Brain microvascular endothelial cell (primary cell): Measurements from ENCODE around the gene UHRF1.
A peak's percentile ranks its signal among the peaks of the same experiment; 100 is the strongest.

Experiments used
- DNase-seq: peaks from one replicate; pipeline ENCODE4 v3.0.0-alpha.2; 2020
- H3K27ac ChIP-seq: fragments of 250-450 bp; sonication (Bioruptor Pico); 2 replicates; pipeline ENCODE4 v1.5.1; 2020; ENCODE audit warnings: mild to moderate bottlenecking, moderate library complexity
- H3K27me3 ChIP-seq: fragments of 250-450 bp; sonication (Bioruptor Pico); replicated peaks from 2 replicates; pipeline ENCODE4 v1.5.1; 2020; ENCODE audit warnings: mild to moderate bottlenecking
- H3K36me3 ChIP-seq: fragments of 250-450 bp; sonication (Bioruptor Pico); replicated peaks from 2 replicates; pipeline ENCODE4 v1.5.1; 2020; ENCODE audit warnings: mild to moderate bottlenecking
- H3K4me3 ChIP-seq: 2 replicates; pipeline ENCODE4 v1.5.1; 2011; ENCODE audit warnings: low read depth, mild to moderate bottlenecking, control low read depth, low read length, moderate library complexity
- in situ Hi-C: cut with HindIII; loops from 2 replicates; pipeline ENCODE4 v1.10.0; 2017; ENCODE audit warnings: low sequenced_read_pairs, low pct_ligation_motif_present
- TF ChIP-seq, protein P1 (sequence below): IDR thresholded peaks from 2 replicates; pipeline ENCODE4 v1.5.1; 2011; ENCODE audit warnings: low read depth, mild to moderate bottlenecking, moderate library complexity, low read length, control low read depth, inconsistent platforms; ENCODE audit errors: missing control alignments

The UHRF1 gene

DNA sequence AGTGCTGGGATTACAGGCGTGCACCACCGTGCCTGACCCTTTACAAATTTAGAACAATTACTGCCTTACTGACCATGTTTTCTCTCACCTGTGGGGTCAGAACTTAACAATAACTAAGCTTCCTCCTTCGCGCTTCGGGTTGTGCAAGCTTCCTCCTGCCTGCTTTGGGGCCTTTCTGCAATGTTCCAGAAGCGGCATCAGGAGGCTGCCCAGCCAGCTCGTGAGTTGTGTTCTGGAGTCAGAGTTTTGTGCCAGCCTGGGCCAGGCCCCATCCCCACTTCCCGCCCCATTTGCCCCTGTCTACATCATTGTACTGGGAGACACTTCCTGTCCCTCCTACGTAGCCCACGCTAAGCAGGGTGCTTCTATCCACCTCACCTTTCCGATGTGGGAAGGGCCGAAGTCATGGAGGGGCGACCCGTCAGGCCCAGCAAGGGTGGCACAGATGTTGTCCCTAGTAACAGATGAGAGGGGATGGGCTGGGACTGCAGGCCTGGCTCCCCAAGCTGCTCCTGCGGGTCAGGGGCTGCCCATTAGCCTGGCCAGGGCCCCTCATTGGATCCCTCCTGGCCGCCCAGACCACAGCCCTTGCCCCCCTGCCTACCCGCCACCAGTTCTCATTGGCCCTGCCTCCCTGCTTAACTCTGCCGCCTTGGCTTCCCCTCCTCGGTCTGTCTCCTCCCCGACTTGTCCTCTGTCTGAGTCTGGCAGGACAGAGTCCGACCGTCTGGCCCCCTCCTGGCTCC, 13.4 kb downstream of the UHRF1 start:
- in situ Hi-C loops = no loop called here
- Histone ChIP-seq H3K36me3 (peaks cover 7% of the 10 kb centered on the region), H3K27ac (no peak overlapping the region), H3K27me3 (no peaks in the 10 kb centered on the region), H3K4me3 (no peak overlapping the region)
- TF ChIP-seq, protein P1, sequence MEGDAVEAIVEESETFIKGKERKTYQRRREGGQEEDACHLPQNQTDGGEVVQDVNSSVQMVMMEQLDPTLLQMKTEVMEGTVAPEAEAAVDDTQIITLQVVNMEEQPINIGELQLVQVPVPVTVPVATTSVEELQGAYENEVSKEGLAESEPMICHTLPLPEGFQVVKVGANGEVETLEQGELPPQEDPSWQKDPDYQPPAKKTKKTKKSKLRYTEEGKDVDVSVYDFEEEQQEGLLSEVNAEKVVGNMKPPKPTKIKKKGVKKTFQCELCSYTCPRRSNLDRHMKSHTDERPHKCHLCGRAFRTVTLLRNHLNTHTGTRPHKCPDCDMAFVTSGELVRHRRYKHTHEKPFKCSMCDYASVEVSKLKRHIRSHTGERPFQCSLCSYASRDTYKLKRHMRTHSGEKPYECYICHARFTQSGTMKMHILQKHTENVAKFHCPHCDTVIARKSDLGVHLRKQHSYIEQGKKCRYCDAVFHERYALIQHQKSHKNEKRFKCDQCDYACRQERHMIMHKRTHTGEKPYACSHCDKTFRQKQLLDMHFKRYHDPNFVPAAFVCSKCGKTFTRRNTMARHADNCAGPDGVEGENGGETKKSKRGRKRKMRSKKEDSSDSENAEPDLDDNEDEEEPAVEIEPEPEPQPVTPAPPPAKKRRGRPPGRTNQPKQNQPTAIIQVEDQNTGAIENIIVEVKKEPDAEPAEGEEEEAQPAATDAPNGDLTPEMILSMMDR = no peak
- no peak for DNase-seq

DNA sequence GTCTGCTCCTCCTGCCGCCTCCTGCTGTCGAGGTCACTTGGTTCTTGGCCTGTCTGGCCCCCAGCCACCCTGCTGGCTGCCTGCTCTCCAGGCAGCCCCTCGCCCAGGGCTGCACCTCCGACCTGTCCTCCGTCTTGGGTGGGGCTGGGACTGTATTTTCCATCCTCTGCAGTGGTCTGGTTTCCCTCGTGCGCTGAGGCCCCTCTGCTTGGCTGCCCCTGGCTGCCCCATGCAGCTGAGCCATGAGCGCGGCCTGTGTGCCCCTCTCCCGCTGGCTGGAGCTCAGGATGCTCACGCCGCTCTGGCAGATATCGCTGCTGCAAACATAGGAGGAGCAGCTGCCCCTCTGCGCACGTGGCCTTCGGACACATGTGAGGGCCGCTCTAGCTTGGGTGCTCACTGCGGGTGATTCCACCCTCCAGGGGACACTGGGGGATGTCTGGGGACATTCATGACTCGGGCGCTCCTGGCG, 14.0 kb downstream of the UHRF1 start:
- Histone ChIP-seq H3K4me3 (no peak overlapping the region), H3K36me3 (peaks cover 7% of the 10 kb centered on the region), H3K27me3 (no peaks in the 10 kb centered on the region), H3K27ac (no peak overlapping the region)
- TF ChIP-seq, protein P1 = no peak
- in situ Hi-C loops = no loop called here
- DNase-seq = no peak

DNA sequence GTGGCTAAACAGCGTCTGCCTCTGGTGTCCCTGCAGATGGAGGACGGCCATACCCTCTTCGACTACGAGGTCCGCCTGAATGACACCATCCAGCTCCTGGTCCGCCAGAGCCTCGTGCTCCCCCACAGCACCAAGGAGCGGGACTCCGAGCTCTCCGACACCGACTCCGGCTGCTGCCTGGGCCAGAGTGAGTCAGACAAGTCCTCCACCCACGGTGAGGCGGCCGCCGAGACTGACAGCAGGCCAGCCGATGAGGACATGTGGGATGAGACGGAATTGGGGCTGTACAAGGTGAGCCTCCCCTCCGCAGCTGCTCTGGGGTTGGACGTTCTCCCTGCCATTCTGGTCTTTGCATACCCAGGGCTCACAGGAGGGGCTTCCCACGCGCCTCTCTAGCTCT, 19.9 kb downstream of the UHRF1 start:
- TF ChIP-seq, protein P1 = no peak
- Histone ChIP-seq H3K27me3 (no peaks in the 10 kb centered on the region), H3K27ac (no peak overlapping the region), H3K36me3 (peaks cover 21% of the 10 kb centered on the region), H3K4me3 (no peak overlapping the region)
- peak; percentile 76 for DNase-seq
- in situ Hi-C loops = no loop called here

DNA sequence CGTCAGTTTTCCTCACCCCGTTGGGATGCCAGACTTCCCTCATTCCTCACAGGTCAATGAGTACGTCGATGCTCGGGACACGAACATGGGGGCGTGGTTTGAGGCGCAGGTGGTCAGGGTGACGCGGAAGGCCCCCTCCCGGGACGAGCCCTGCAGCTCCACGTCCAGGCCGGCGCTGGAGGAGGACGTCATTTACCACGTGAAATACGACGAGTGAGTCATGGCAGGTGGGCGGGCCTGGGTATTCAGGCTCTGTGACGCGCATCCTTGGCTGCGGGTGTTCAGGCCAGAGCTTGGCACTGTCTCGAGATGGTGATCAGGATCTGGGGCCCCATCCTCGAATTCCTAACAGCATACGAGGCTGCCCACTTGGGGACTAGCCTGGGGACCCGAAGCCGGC, 21.4 kb downstream of the UHRF1 start:
- Histone ChIP-seq H3K4me3 (no peak overlapping the region), H3K36me3 (peaks cover 31% of the 10 kb centered on the region), H3K27ac (no peak overlapping the region), H3K27me3 (no peaks in the 10 kb centered on the region)
- in situ Hi-C loops = no loop called here
- TF ChIP-seq, protein P1 = no peak
- no peak for DNase-seq

DNA sequence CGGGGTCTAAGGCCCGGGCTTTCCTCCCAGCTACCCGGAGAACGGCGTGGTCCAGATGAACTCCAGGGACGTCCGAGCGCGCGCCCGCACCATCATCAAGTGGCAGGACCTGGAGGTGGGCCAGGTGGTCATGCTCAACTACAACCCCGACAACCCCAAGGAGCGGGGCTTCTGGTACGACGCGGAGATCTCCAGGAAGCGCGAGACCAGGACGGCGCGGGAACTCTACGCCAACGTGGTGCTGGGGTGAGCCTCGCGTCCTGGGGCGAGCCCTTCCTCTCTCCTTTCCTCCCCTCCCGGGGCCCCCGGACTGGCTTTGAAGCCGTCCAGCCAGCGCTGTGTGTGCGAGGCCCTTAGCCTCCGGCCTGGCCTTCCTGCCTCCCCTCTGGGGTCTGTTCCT, 23.4 kb downstream of the UHRF1 start:
- Histone ChIP-seq H3K27me3 (no peaks in the 10 kb centered on the region), H3K4me3 (no peak overlapping the region), H3K27ac (no peak overlapping the region), H3K36me3 (peaks cover 32% of the 10 kb centered on the region)
- no peak for DNase-seq
- in situ Hi-C loops = no loop called here
- TF ChIP-seq, protein P1 = no peak

DNA sequence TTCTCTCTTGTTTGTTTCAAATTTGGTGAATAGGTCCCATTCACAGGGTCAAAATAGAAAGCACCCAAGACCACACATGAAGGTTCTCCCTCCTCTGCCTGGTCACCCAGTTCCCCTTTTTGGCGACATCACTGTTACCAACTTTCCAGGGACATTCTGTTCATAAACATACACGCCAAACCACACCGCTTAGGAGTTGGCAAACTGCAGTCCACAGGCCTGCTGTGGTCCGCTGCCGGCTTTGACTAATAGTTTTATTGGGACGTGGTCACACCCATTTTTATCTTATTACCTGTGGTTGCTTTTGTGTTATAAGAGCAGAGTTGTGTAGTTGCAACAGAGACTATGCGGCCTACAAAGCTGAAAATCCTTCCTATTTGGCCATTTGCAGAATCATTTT, 24.2 kb downstream of the UHRF1 start:
- no peak overlapping the region for H3K27ac ChIP-seq
- in situ Hi-C loops = no loop called here
- TF ChIP-seq, protein P1 = no peak
- H3K27me3 ChIP-seq = no peaks in the 10 kb centered on the region
- peaks cover 32% of the 10 kb centered on the region for H3K36me3 ChIP-seq
- no peak overlapping the region for H3K4me3 ChIP-seq
- no peak for DNase-seq
